ENCODE measurements around the gene SHISA7.

SHISA7 gene

DNA sequence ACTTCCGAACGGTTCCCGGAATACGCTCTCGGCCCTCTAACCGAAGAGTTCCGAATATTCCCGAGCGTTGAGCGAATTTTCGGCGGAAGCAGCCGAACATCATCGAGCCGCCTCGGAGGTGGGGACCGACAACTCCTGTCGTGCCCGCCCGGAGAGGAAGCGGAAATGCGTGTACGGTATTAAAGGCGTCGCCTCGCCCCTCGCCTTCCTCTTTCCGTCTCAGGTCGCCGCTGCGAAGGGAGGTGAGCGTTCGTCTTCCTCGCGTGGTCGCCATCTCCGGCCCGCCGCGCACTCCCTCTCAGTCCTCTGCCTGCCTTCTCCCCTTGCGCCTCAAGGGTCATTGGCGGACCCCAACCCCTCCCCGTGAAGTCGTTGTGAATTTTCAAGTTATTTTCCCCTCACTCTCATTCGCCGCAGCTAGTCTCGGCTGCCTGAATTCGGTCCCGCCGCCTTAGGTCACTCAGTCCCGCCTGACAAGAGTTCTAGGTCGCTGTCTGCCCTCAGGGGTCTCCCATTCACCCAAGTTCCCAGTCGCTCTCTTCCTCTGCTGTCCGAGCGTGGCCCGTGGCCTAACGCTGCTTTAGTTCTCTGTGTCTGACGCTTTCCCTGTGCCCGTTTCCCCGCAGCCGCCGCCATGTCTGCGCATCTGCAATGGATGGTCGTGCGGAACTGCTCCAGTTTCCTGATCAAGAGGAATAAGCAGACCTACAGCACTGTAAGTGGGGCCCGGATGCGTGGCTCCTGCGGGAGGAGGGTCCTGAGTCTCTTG, 57.2 kb downstream of the SHISA7 start, which contains the start of gene RPL28 (continued):
- TF ChIP-seq, protein P1, sequence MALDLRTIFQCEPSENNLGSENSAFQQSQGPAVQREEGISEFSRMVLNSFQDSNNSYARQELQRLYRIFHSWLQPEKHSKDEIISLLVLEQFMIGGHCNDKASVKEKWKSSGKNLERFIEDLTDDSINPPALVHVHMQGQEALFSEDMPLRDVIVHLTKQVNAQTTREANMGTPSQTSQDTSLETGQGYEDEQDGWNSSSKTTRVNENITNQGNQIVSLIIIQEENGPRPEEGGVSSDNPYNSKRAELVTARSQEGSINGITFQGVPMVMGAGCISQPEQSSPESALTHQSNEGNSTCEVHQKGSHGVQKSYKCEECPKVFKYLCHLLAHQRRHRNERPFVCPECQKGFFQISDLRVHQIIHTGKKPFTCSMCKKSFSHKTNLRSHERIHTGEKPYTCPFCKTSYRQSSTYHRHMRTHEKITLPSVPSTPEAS (tag by site-specific recombination; IDR thresholded peaks at IDR 0.05): 0 out of 2 replicates have a peak, but pooled peaks have one; percentile 14
- peak; percentile 74; the same call in 1 of the 2 replicates for TF ChIP-seq ZNF391 (tag by site-specific recombination; IDR thresholded peaks at IDR 0.05; ENCODE audit: borderline replicate concordance, low read depth)
- TF ChIP-seq ZFP41 (tag by site-specific recombination; IDR thresholded peaks at IDR 0.05; ENCODE audit: borderline replicate concordance): peak; percentile 63; the same call in 1 of the 2 replicates
- TF ChIP-seq, protein P2, sequence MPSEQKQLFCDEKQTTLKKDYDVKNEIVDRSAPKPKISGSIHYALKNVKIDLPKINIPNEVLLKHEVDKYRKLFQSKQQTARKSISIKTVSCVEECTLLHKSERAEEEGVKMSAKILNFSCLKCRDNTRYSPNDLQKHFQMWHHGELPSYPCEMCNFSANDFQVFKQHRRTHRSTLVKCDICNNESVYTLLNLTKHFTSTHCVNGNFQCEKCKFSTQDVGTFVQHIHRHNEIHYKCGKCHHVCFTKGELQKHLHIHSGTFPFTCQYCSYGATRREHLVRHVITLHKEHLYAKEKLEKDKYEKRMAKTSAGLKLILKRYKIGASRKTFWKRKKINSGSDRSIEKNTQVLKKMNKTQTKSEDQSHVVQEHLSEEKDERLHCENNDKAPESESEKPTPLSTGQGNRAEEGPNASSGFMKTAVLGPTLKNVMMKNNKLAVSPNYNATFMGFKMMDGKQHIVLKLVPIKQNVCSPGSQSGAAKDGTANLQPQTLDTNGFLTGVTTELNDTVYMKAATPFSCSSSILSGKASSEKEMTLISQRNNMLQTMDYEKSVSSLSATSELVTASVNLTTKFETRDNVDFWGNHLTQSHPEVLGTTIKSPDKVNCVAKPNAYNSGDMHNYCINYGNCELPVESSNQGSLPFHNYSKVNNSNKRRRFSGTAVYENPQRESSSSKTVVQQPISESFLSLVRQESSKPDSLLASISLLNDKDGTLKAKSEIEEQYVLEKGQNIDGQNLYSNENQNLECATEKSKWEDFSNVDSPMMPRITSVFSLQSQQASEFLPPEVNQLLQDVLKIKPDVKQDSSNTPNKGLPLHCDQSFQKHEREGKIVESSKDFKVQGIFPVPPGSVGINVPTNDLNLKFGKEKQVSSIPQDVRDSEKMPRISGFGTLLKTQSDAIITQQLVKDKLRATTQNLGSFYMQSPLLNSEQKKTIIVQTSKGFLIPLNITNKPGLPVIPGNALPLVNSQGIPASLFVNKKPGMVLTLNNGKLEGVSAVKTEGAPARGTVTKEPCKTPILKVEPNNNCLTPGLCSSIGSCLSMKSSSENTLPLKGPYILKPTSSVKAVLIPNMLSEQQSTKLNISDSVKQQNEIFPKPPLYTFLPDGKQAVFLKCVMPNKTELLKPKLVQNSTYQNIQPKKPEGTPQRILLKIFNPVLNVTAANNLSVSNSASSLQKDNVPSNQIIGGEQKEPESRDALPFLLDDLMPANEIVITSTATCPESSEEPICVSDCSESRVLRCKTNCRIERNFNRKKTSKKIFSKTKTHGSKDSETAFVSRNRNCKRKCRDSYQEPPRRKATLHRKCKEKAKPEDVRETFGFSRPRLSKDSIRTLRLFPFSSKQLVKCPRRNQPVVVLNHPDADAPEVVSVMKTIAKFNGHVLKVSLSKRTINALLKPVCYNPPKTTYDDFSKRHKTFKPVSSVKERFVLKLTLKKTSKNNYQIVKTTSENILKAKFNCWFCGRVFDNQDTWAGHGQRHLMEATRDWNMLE (tag by site-specific recombination; conservative IDR thresholded peaks at IDR 0.05; ENCODE audit: low read depth): 0 out of 2 replicates have a peak, but pooled peaks have one; percentile 8
- TF ChIP-seq, protein P3, sequence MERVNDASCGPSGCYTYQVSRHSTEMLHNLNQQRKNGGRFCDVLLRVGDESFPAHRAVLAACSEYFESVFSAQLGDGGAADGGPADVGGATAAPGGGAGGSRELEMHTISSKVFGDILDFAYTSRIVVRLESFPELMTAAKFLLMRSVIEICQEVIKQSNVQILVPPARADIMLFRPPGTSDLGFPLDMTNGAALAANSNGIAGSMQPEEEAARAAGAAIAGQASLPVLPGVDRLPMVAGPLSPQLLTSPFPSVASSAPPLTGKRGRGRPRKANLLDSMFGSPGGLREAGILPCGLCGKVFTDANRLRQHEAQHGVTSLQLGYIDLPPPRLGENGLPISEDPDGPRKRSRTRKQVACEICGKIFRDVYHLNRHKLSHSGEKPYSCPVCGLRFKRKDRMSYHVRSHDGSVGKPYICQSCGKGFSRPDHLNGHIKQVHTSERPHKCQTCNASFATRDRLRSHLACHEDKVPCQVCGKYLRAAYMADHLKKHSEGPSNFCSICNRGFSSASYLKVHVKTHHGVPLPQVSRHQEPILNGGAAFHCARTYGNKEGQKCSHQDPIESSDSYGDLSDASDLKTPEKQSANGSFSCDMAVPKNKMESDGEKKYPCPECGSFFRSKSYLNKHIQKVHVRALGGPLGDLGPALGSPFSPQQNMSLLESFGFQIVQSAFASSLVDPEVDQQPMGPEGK (tag by site-specific recombination; IDR thresholded peaks at IDR 0.05): peak; percentile 33; the same call in 1 of the 2 replicates
- peak; percentile 32; the same call in 1 of the 2 replicates for TF ChIP-seq ZNF341 (tag by site-specific recombination; IDR thresholded peaks at IDR 0.05; ENCODE audit: low read depth)
- no peak for TF ChIP-seq ZNF510 (tag by site-specific recombination; IDR thresholded peaks at IDR 0.05; ENCODE audit: insufficient replicate concordance)
- no peak for TF ChIP-seq ZNF169 (tag by site-specific recombination; IDR thresholded peaks at IDR 0.05)
- TF ChIP-seq, protein P4, sequence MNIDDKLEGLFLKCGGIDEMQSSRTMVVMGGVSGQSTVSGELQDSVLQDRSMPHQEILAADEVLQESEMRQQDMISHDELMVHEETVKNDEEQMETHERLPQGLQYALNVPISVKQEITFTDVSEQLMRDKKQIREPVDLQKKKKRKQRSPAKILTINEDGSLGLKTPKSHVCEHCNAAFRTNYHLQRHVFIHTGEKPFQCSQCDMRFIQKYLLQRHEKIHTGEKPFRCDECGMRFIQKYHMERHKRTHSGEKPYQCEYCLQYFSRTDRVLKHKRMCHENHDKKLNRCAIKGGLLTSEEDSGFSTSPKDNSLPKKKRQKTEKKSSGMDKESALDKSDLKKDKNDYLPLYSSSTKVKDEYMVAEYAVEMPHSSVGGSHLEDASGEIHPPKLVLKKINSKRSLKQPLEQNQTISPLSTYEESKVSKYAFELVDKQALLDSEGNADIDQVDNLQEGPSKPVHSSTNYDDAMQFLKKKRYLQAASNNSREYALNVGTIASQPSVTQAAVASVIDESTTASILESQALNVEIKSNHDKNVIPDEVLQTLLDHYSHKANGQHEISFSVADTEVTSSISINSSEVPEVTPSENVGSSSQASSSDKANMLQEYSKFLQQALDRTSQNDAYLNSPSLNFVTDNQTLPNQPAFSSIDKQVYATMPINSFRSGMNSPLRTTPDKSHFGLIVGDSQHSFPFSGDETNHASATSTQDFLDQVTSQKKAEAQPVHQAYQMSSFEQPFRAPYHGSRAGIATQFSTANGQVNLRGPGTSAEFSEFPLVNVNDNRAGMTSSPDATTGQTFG (tag by site-specific recombination; IDR thresholded peaks at IDR 0.05; ENCODE audit: borderline replicate concordance): 0 out of 2 replicates have a peak, but pooled peaks have one; percentile 9
- no peak for TF ChIP-seq ZNF623 (tag by site-specific recombination; IDR thresholded peaks at IDR 0.05)
- TF ChIP-seq ZNF610 (tag by site-specific recombination; IDR thresholded peaks at IDR 0.05; ENCODE audit: borderline replicate concordance): peak; percentile 48; the same call in 1 of the 2 replicates
- TF ChIP-seq KLF9 (tag by site-specific recombination; IDR thresholded peaks at IDR 0.05; ENCODE audit: low read depth): peak; percentile 48; the same call in 1 of the 2 replicates
- no peak for TF ChIP-seq ZNF121 (tag by site-specific recombination; IDR thresholded peaks at IDR 0.05)
- peak; percentile 83 for TF ChIP-seq KLF8 (tag by site-specific recombination; IDR thresholded peaks at IDR 0.05)
- peak; percentile 83 for TF ChIP-seq ZFP37 (tag by site-specific recombination; IDR thresholded peaks at IDR 0.05)
- 0 out of 2 replicates have a peak, but pooled peaks have one; percentile 16 for TF ChIP-seq ZBTB20 (tag by site-specific recombination; IDR thresholded peaks at IDR 0.05)
- TF ChIP-seq SP3 (tag by site-specific recombination; IDR thresholded peaks at IDR 0.05): peak; percentile 65
- TF ChIP-seq KLF7 (tag by site-specific recombination; IDR thresholded peaks at IDR 0.05; ENCODE audit: borderline replicate concordance): peak; percentile 78; the same call in 1 of the 2 replicates
- TF ChIP-seq, protein P5, sequence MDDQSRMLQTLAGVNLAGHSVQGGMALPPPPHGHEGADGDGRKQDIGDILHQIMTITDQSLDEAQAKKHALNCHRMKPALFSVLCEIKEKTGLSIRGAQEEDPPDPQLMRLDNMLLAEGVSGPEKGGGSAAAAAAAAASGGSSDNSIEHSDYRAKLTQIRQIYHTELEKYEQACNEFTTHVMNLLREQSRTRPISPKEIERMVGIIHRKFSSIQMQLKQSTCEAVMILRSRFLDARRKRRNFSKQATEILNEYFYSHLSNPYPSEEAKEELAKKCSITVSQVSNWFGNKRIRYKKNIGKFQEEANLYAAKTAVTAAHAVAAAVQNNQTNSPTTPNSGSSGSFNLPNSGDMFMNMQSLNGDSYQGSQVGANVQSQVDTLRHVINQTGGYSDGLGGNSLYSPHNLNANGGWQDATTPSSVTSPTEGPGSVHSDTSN (CRISPR knock-in tag; IDR thresholded peaks at IDR 0.05): peak; percentile 90; the same call in 1 of the 2 replicates
- TF ChIP-seq KLF16 (tag by site-specific recombination; IDR thresholded peaks at IDR 0.05): peak; percentile 86
- peak; percentile 86; the same call in 1 of the 2 replicates for TF ChIP-seq HOXC10 (CRISPR knock-in tag; IDR thresholded peaks at IDR 0.05)
- TF ChIP-seq ZBTB7A (tag by site-specific recombination; IDR thresholded peaks at IDR 0.05; ENCODE audit: low read depth): 0 out of 2 replicates have a peak, but pooled peaks have one; percentile 34
- TF ChIP-seq, protein P6, sequence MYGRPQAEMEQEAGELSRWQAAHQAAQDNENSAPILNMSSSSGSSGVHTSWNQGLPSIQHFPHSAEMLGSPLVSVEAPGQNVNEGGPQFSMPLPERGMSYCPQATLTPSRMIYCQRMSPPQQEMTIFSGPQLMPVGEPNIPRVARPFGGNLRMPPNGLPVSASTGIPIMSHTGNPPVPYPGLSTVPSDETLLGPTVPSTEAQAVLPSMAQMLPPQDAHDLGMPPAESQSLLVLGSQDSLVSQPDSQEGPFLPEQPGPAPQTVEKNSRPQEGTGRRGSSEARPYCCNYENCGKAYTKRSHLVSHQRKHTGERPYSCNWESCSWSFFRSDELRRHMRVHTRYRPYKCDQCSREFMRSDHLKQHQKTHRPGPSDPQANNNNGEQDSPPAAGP (tag by site-specific recombination; IDR thresholded peaks at IDR 0.05): peak; percentile 47; the same call in 1 of the 2 replicates
- TF ChIP-seq ZNF501 (tag by site-specific recombination; IDR thresholded peaks at IDR 0.05): peak; percentile 91
- TF ChIP-seq ZNF24 (tag by site-specific recombination; IDR thresholded peaks at IDR 0.05): 0 out of 2 replicates have a peak, but pooled peaks have one; percentile 35
